MM.1S (cell line): Measurements from ENCODE around the gene TM4SF18.

ENCODE experiments used
- CTCF ChIP-seq: fragments of 300-600 bp; sonication (generic); IDR thresholded peaks from 2 replicates; pipeline ENCODE4 v1.5.1; 2016; ENCODE audit warnings: antibody characterized with exemption, low read length, mixed read lengths
- EZH2phosphoT487 ChIP-seq: fragments of 300-600 bp; sonication (generic); IDR thresholded peaks from 2 replicates; pipeline ENCODE4 v1.6.1; 2018; ENCODE audit warnings: antibody characterized with exemption, low read length

- TF ChIP-seq CTCF (no peak), EZH2phosphoT487 (no peak)
Observed at GRCh38 chr3:149330609-149331331, 2.7 kb downstream of the TM4SF18 start.
